GM13977 (cell line): ENCODE results near the gene SNX7.

Experiments used
- DNase-seq: peaks from one replicate; pipeline ENCODE4 v3.0.0; 2012; ENCODE audit warnings: low spot score
- in situ Hi-C: fragments of 300-500 bp; cut with MboI; formaldehyde crosslinking; loops from one replicate; pipeline ENCODE4 v1.12.0; 2022; ENCODE audit warnings: low sequenced_read_pairs, low pct_unique_long_range_greater_than_20kb, mixed read lengths, inconsistent platforms; ENCODE audit not compliant: unreplicated experiment
- TF ChIP-seq, protein P1 (sequence below): IDR thresholded peaks from 2 replicates; pipeline ENCODE4 v1.5.1; 2012; ENCODE audit warnings: mild to moderate bottlenecking, control low read depth; ENCODE audit not compliant: insufficient read depth; ENCODE audit errors: extremely low read depth, missing control alignments

Gene SNX7

DNA sequence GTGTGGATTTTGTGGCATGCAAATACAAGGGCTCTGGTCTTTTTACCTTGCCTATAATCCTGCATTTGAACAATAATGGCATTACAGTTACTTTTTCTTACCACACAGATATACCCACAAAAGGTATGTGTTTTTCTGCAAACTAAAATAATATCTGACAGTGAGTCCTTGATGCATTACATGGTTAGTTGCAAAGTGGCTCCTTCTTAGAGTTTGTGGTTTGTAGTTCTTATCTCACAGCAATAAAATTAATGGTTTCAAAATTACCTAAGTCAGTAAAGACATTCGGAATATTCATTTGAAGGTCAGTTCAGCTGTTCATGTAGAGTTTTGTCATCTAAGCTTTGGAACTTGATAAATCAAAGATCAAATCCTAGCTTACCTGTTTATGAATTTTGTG lies 43.5 kb downstream of the SNX7 start:
- TF ChIP-seq, protein P1, sequence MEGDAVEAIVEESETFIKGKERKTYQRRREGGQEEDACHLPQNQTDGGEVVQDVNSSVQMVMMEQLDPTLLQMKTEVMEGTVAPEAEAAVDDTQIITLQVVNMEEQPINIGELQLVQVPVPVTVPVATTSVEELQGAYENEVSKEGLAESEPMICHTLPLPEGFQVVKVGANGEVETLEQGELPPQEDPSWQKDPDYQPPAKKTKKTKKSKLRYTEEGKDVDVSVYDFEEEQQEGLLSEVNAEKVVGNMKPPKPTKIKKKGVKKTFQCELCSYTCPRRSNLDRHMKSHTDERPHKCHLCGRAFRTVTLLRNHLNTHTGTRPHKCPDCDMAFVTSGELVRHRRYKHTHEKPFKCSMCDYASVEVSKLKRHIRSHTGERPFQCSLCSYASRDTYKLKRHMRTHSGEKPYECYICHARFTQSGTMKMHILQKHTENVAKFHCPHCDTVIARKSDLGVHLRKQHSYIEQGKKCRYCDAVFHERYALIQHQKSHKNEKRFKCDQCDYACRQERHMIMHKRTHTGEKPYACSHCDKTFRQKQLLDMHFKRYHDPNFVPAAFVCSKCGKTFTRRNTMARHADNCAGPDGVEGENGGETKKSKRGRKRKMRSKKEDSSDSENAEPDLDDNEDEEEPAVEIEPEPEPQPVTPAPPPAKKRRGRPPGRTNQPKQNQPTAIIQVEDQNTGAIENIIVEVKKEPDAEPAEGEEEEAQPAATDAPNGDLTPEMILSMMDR: no peak
- no peak for DNase-seq
- in situ Hi-C loops: no loop called here

DNA sequence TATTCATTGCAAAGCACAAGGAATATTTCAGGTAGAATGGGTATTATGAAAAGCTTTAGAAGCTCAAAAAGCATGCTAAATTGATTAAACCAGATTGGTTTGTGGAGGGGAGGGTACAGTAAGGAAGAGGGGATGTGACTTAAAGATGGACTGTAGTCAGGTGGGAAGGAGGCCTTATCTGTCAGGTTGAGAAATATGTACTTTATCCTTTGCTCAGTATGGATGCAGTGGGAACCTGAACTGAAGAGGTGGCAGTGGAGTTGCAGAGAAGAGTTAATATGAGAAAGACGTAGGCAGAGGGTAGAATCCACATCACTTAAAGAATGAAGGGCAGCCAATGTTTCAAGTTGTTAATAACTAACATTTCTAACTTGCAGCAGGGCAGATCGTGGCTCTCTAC lies 44.1 kb downstream of the SNX7 start:
- TF ChIP-seq, protein P1: no peak
- no peak for DNase-seq
- in situ Hi-C loops: no loop called here

DNA sequence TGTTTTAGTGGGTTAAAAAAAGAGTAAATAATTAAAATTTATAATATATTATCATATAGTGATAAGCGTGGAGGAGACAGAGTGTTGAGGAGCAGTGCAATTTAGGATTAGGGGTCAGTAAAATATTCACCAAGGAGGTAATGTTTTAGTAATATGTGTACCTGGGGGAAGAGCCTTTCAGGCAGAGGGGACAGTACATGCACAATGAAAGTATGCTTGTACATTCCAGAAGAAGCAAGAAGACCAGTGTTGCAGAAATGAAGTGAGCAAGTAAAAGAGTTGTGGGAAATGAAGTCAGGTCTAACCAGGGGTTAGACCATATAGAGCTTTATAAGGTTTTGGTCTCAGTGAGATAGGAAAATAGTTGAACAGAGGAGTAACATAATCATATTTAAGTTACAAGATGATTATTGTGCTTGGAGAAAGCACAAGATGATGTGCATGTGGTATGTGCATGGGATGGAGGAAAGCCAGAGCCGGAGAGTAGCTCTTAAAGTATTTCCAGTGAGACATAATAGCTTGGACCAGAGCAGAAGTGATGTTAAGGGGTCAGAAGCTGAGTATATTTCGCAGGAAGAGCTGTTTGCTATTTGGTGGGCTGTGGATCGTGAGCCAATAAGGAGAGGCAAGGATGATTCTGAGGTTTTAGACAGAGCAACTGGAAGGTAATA lies 44.8 kb downstream of the SNX7 start:
- in situ Hi-C loops: no loop called here
- no peak for DNase-seq
- TF ChIP-seq, protein P1: no peak

DNA sequence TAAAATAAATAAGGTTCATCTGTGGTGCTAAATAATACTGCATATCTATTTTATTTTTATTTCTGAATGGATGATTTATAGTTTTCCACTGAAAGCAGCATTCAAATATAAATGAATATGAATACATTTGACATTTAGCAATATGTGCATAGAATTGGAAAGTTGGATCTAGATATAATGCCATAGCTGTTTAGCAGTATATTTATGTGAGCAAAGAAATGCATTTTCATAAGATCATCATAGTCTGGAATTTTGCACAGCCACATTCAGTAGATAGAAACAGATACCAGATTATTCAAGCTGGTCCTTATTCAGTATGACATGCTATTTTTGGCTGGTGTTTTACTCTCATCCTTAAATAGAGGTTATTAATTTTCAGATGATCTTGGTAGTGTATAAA lies 46.0 kb downstream of the SNX7 start:
- TF ChIP-seq, protein P1: no peak
- in situ Hi-C loops: no loop called here
- DNase-seq: no peak

DNA sequence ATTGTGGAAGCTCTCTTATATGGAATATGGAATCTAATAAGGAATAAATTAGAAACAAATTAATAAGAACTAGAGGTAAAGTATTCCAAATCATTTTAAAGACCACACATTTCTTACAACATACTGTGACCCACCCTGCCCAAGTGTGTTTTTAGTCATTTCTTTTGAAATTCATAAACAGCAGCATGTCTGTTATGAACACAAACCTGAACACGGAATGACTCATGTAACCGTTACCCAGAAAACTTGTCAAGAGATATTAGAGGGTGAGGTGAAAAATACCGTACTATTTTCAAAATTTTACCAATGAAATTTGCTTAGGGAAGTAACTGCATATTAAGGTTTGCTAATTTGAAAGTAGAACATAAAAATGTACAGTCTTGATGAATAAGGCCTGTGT lies 48.4 kb downstream of the SNX7 start:
- in situ Hi-C loops: no loop called here
- DNase-seq: no peak
- TF ChIP-seq, protein P1: no peak

DNA sequence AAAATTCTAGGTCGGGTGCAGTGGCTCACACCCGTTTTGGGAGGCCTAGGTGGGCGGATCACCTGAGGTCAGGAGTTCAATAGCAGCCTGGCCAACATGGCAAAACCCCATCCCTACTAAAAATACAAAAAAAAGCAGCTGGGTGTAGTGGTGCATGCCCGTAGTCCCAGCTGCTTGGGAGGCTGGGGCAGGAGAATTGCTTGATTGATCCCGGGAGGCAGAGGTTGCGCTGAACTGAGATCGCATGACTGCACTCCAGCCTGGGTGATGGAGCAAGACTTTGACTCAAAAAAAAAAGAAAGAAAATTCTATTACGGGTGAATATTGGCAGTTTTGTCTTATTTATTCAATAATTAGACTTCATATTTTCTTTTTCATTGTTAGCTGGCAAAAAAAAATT lies 62.1 kb downstream of the SNX7 start:
- TF ChIP-seq, protein P1: no peak
- no peak for DNase-seq
- in situ Hi-C loops: no loop called here
